SK-N-SH (cell line): ENCODE results near the gene CAPN10. TPM values are rescaled to one million over a fixed set of nuclear protein-coding genes. Genes with fewer than 3 reads are reported as not detected.

Experiments
- CTCF ChIA-PET: fragments of 300-600, 350-600 bp; formaldehyde crosslinking; extraction: SDS; loops from one replicate; lab custom pipeline; 2021; lab: Yijun Ruan, JAX
- POLR2A ChIA-PET: fragments of 350-600 bp; sonication (Branson Sonifier 250); formaldehyde crosslinking; extraction: SDS; loops from one replicate; lab custom pipeline; 2020; ENCODE audit warnings: antibody characterized with exemption, inconsistent platforms; lab: Yijun Ruan, JAX
- DNase-seq: peaks from one replicate; pipeline ENCODE4 v3.0.0; 2012
- H2AFZ ChIP-seq: fragments of 200-600 bp; sonication (generic); 2 replicates; pipeline ENCODE4 v1.8.1; 2016; ENCODE audit warnings: antibody characterized with exemption, mild to moderate bottlenecking, low read depth
- H3F3A ChIP-seq: fragments of 200-600 bp; sonication (generic); replicated peaks from 2 replicates; pipeline ENCODE3; 2016; ENCODE audit warnings: antibody characterized with exemption, mild to moderate bottlenecking; ENCODE audit not compliant: insufficient read depth
- H3K27ac ChIP-seq, 2 experiments: fragments of 200-500 bp in 1 of 2; fragments of 200-600 bp in 1 of 2; sonication (Bioruptor generic) in 1 of 2; sonication (generic), shearing (Covaris generic) in 1 of 2; 2 replicates each; pipeline versions ENCODE4 v1.5.1 to v1.6.1; 2014 to 2016; ENCODE audit warnings: low read depth in 2 of 2, inconsistent platforms in 1 of 2, low read length in 1 of 2, mild to moderate bottlenecking in 1 of 2, mixed read lengths in 1 of 2
- H3K27me3 ChIP-seq: fragments of 200-600 bp; sonication (generic), shearing (Covaris generic); 2 replicates; pipeline ENCODE4 v1.6.1; 2016; ENCODE audit warnings: mixed run types; ENCODE audit not compliant: insufficient read depth
- H3K36me3 ChIP-seq, 2 experiments: fragments of 200-500 bp in 1 of 2; fragments of 200-600 bp in 1 of 2; sonication (Bioruptor generic) in 1 of 2; sonication (generic) in 1 of 2; replicated peaks in 1 of 2; 2 replicates each; pipeline versions ENCODE3 to v1.5.1; 2014 to 2016; ENCODE audit warnings: low read length in 1 of 2, mild to moderate bottlenecking in 1 of 2; ENCODE audit not compliant: insufficient read depth in 2 of 2, control insufficient read depth in 1 of 2
- H3K4me1 ChIP-seq, 2 experiments: fragments of 200-500 bp in 1 of 2; fragments of 200-600 bp in 1 of 2; sonication (Bioruptor generic) in 1 of 2; sonication (generic), shearing (Covaris generic) in 1 of 2; 2 replicates each; pipeline versions ENCODE4 v1.5.1 to v1.6.1; 2014 to 2016; ENCODE audit warnings: low read depth in 1 of 2, low read length in 1 of 2, mixed run types in 1 of 2; ENCODE audit not compliant: insufficient read depth in 2 of 2, control insufficient read depth in 1 of 2
- H3K4me2 ChIP-seq: fragments of 200-600 bp; sonication (generic), shearing (Covaris generic); 2 replicates; pipeline ENCODE4 v1.6.1; 2017; ENCODE audit warnings: mixed run types
- H3K4me3 ChIP-seq, 2 experiments: fragments of 200-500 bp in 1 of 2; fragments of 200-600 bp in 1 of 2; sonication (Bioruptor generic) in 1 of 2; sonication (generic), shearing (Covaris generic) in 1 of 2; 2 replicates each; pipeline versions ENCODE4 v1.5.1 to v1.8.1; 2014 to 2016; ENCODE audit warnings: low read depth in 2 of 2, inconsistent platforms in 1 of 2, low read length in 1 of 2, mild to moderate bottlenecking in 1 of 2, mixed read lengths in 1 of 2, moderate library complexity in 1 of 2
- H3K79me2 ChIP-seq: fragments of 200-600 bp; sonication (generic); 2 replicates; pipeline ENCODE4 v1.8.1; 2017; ENCODE audit warnings: mild to moderate bottlenecking; ENCODE audit not compliant: insufficient read depth
- H3K9ac ChIP-seq: fragments of 200-600 bp; sonication (generic); 2 replicates; pipeline ENCODE4 v1.6.1; 2017; ENCODE audit warnings: mixed run types
- H3K9me2 ChIP-seq: fragments of 200-600 bp; sonication (generic); 2 replicates; pipeline ENCODE4 v1.6.1; 2017; ENCODE audit warnings: mixed run types
- H3K9me3 ChIP-seq: fragments of 200-600 bp; sonication (generic); 2 replicates; pipeline ENCODE4 v1.6.1; 2017; ENCODE audit warnings: mixed run types, mild to moderate bottlenecking, moderate library complexity
- H4K20me1 ChIP-seq: fragments of 200-600 bp; sonication (generic); 2 replicates; pipeline ENCODE4 v1.6.1; 2017; ENCODE audit warnings: mild to moderate bottlenecking, mixed run types; ENCODE audit not compliant: insufficient read depth
- CHD2 ChIP-seq: fragments of 150-350 bp; IDR thresholded peaks from 2 replicates; pipeline ENCODE4 v1.6.1; 2018; ENCODE audit warnings: low read length; ENCODE audit not compliant: partially characterized antibody
- CTCF ChIP-seq: fragments of 200-600 bp; sonication (generic); IDR thresholded peaks from 2 replicates; pipeline ENCODE4 v1.6.1; 2017; ENCODE audit warnings: antibody characterized with exemption, mild to moderate bottlenecking, moderate library complexity
- EP300 ChIP-seq, 2 experiments: IDR thresholded peaks; 2 replicates each; pipeline versions ENCODE4 v1.4.0 to v1.6.1; 2012; ENCODE audit warnings: borderline replicate concordance in 1 of 2, low read depth in 1 of 2, low read length in 1 of 2
- EZH2phosphoT487 ChIP-seq: fragments of 200-600 bp; sonication (generic); IDR thresholded peaks from 2 replicates; pipeline ENCODE4 v1.6.1; 2017; ENCODE audit warnings: low read depth, mixed run types, mild to moderate bottlenecking, antibody characterized with exemption, moderate library complexity, borderline replicate concordance
- FOSL2 ChIP-seq: IDR thresholded peaks from 2 replicates; pipeline ENCODE4 v1.4.0; 2012; ENCODE audit warnings: low read depth, mild to moderate bottlenecking, moderate library complexity, borderline replicate concordance
- FOXJ3 ChIP-seq: sonication (generic); formaldehyde crosslinking; IDR thresholded peaks from 2 replicates; pipeline ENCODE4 v1.5.1; 2020; ENCODE audit warnings: mild to moderate bottlenecking, missing genetic modification reagents
- FOXM1 ChIP-seq: IDR thresholded peaks from 2 replicates; pipeline ENCODE4 v1.4.0; 2012; ENCODE audit warnings: low read depth, mild to moderate bottlenecking
- GATA2 ChIP-seq: sonication (generic); formaldehyde crosslinking; IDR thresholded peaks from 2 replicates; pipeline ENCODE4 v1.5.0; 2020; ENCODE audit warnings: mild to moderate bottlenecking, missing genetic modification reagents
- IRF3 ChIP-seq: fragments of 150-350 bp; IDR thresholded peaks from 2 replicates; pipeline ENCODE4 v1.6.1; 2016; ENCODE audit warnings: mild to moderate bottlenecking, low read depth, low read length
- JUND ChIP-seq: IDR thresholded peaks from 2 replicates; pipeline ENCODE4 v1.4.0; 2012
- MEF2A ChIP-seq: IDR thresholded peaks from 2 replicates; pipeline ENCODE4 v1.4.0; 2012; ENCODE audit warnings: low read depth, borderline replicate concordance
- NFIC ChIP-seq: IDR thresholded peaks from 2 replicates; pipeline ENCODE4 v1.4.0; 2012; ENCODE audit warnings: borderline replicate concordance
- NRF1 ChIP-seq: IDR thresholded peaks from 2 replicates; pipeline ENCODE4 v1.6.1; 2012; ENCODE audit warnings: low read depth, mild to moderate bottlenecking, low read length
- POLR2AphosphoS5 ChIP-seq: IDR thresholded peaks from 2 replicates; pipeline ENCODE4 v1.6.1; 2012; ENCODE audit warnings: low read depth, low read length
- SIN3A ChIP-seq: IDR thresholded peaks from 2 replicates; pipeline ENCODE4 v1.6.1; 2012; ENCODE audit warnings: low read depth, mild to moderate bottlenecking, low read length, moderate library complexity, borderline replicate concordance
- SMC3 ChIP-seq: IDR thresholded peaks from 2 replicates; pipeline ENCODE4 v1.6.1; 2012; ENCODE audit warnings: low read depth, low read length, improper control_type of control experiment
- YY1 ChIP-seq: IDR thresholded peaks from 2 replicates; pipeline ENCODE4 v1.4.0; 2012; ENCODE audit warnings: low read depth, mild to moderate bottlenecking
- WGBS: methylation state at CpG from one replicate; pipeline ENCODE4 v1.1.6; 2017; ENCODE audit warnings: low lambda C conversion rate; 5-methylcytosine and 5-hydroxymethylcytosine counted together
- polyA plus RNA-seq, 3 experiments: library from polyadenylated mRNA; depleted of rRNA; stranded (reverse); fragments of >200 nt; gene quantifications; 2 replicates each; pipeline ENCODE4 v1.2.3, GENCODE V29; 2012
- TF ChIP-seq, protein P1 (sequence below): IDR thresholded peaks from 2 replicates; pipeline ENCODE4 v1.4.0; 2012; ENCODE audit warnings: low read depth, borderline replicate concordance

The CAPN10 gene
- polyA plus RNA-seq, 1 of the 3 experiments (the other 2 are of a cell fraction), result 24.0 TPM

DNA sequence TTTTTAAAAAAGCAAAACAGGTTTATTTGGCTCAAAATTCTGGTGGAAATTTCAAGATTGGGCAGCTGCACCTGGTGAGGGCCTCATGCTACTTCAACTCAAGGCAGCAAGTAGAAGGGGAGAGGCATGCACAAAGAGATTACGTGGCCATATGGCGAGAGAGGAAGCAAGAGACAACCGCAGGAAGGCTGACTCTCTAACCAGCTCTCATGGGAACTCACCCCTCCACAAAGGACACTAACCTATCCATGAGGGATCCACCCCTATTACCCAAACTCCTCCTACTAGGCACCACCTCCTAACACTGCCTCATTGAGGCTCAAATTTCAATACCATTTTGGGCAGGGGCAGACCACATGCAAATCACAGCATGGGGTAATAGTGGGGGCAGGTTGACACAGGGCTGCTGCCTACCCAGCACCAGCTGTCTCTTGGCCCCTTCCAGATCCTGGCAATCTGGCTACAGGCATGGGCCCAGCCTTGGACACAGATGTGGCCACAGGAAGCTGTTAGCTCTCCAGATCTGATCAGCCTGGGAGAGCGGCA lies 2.0 kb upstream of the CAPN10 start (continued):
- TF ChIP-seq SIN3A (no peak), IRF3 (no peak), POLR2AphosphoS5 (no peak), CHD2 (no peak), NRF1 (no peak), MEF2A (no peak), YY1 (no peak)

DNA sequence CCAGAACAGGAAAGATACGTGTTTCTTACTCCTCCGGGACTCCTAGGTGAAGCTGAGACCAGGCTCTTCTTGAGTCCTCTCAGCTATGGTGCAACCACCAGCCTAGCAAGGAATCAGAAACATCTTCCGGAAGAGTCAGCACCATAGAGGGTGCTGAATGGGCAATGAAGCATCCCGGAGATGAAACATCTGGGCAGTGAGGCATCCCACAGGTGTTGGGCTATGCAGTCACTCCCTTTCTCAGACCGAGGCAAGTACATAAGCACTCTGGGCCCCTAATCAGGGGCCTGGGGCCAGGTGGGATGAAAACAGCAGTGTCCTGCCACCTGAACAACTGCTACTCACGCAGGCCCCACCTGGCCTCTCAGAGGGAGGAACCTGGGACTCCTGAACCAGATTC lies 1.4 kb upstream of the CAPN10 start:
- no peak for DNase-seq
- Histone ChIP-seq H3K4me3 (peak overlapping the region; percentile 96 to 100), H3F3A (peaks cover 3% of the 10 kb centered on the region), H3K9me3 (no peaks in the 10 kb centered on the region), H3K36me3 (peaks cover 8 to 16% of the 10 kb centered on the region in 2 experiments), H3K79me2 (peaks cover 93% of the 10 kb centered on the region), H3K27ac (no peak overlapping the region; a peak in 1 of 4 replicates), H3K9ac (peak overlapping the region; percentile 93), H3K4me1 (peaks cover 17 to 31% of the 10 kb centered on the region in 2 experiments; a peak in 3 of 4 replicates), H3K9me2 (no peaks in the 10 kb centered on the region), H4K20me1 (peaks cover 27% of the 10 kb centered on the region), H3K27me3 (no peaks in the 10 kb centered on the region), H3K4me2 (peak overlapping the region; percentile 95), H2AFZ (no peak overlapping the region)
- CTCF ChIA-PET, result interaction anchor here (1.2 to 5.7 kb wide), 4 partner anchors 19 to 564 kb away, joined by 3 to 31 read pairs (median 4); no protein-coding TSS in a partner anchor
- POLR2A ChIA-PET, result interaction anchor here (0.8 to 3.2 kb wide), 4 partner anchors 13 to 24 kb away, joined by 3 to 25 read pairs (median 12); partner anchors contain the start of genes DUSP28 and RNPEPL1
- 55% methylated on average over 6 of the region's 6 CpGs for WGBS
- no peak for TF ChIP-seq NRF1
- no peak for TF ChIP-seq NFIC
- TF ChIP-seq SMC3, result no peak
- no peak for TF ChIP-seq CTCF
- no peak for TF ChIP-seq FOSL2
- TF ChIP-seq, protein P1, sequence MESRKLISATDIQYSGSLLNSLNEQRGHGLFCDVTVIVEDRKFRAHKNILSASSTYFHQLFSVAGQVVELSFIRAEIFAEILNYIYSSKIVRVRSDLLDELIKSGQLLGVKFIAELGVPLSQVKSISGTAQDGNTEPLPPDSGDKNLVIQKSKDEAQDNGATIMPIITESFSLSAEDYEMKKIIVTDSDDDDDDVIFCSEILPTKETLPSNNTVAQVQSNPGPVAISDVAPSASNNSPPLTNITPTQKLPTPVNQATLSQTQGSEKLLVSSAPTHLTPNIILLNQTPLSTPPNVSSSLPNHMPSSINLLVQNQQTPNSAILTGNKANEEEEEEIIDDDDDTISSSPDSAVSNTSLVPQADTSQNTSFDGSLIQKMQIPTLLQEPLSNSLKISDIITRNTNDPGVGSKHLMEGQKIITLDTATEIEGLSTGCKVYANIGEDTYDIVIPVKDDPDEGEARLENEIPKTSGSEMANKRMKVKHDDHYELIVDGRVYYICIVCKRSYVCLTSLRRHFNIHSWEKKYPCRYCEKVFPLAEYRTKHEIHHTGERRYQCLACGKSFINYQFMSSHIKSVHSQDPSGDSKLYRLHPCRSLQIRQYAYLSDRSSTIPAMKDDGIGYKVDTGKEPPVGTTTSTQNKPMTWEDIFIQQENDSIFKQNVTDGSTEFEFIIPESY, result no peak
- no peak for TF ChIP-seq EZH2phosphoT487
- TF ChIP-seq FOXJ3 (CRISPR knock-in tag), result no peak
- no peak for TF ChIP-seq CHD2
- TF ChIP-seq FOXM1, result no peak
- TF ChIP-seq EP300 (IDR thresholded peaks at IDR 0.05; ENCODE audit: borderline replicate concordance in 1 of 2, low read depth in 1 of 2, low read length in 1 of 2), result no peak
- TF ChIP-seq MEF2A, result no peak
- TF ChIP-seq JUND, result no peak
- TF ChIP-seq GATA2 (CRISPR knock-in tag), result no peak
